Activated naive CD8-positive, alpha-beta T cell treated with anti-CD3 and anti-CD28 coated beads, Interleukin-2, amount 50 U/mL, for 24 hours (primary cell): ENCODE measurements around the gene SLIT3.

ENCODE experiments used
- ATAC-seq: fragments of 150-1000 bp; cut with Tn5 transposase; one replicate; pipeline ENCODE4 v1.10.0; 2021
- DNase-seq: peaks from one replicate; pipeline ENCODE4 v3.0.0; 2021
- H3K27ac Mint-ChIP-seq: one replicate; pipeline ENCODE4 v1.8.0; 2021; ENCODE audit warnings: mild to moderate bottlenecking, mixed read lengths
- H3K27me3 Mint-ChIP-seq: one replicate; pipeline ENCODE4 v1.8.0; 2021; ENCODE audit warnings: mixed read lengths
- H3K36me3 Mint-ChIP-seq: one replicate; pipeline ENCODE4 v1.8.0; 2021; ENCODE audit warnings: low read depth, mixed read lengths
- H3K4me1 Mint-ChIP-seq: one replicate; pipeline ENCODE4 v1.8.0; 2021; ENCODE audit warnings: mixed read lengths
- H3K4me3 Mint-ChIP-seq: one replicate; pipeline ENCODE4 v1.8.0; 2021; ENCODE audit warnings: mild to moderate bottlenecking, moderate library complexity, mixed read lengths
- H3K9me3 Mint-ChIP-seq: one replicate; pipeline ENCODE4 v1.8.0; 2021; ENCODE audit warnings: mixed read lengths

Gene SLIT3

DNA sequence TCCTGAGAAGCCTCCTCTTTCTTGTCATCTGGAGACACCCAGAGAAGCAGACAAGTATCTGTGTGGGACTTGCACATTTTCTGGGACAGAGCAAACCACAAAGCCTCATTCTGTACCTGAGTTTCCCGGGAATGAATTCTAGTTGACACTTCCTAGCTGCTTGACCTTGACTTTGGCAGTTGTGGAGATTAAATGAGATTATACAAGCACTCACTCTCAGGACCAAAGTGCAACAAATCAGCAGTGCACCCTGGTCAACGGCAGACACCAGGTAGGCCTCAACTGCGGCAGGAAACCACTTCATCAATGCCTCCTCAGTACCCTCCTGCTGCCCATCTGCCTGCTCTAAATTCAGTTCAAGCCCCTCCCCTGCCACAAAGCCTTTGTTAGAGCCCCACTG lies 607.1 kb downstream of the SLIT3 start:
- ATAC-seq: no peak
- H3K4me3 Mint-ChIP-seq: no peak overlapping the region
- no peaks in the 10 kb centered on the region for H3K9me3 Mint-ChIP-seq
- H3K27ac Mint-ChIP-seq: no peak overlapping the region
- H3K36me3 Mint-ChIP-seq: no peaks in the 10 kb centered on the region
- H3K27me3 Mint-ChIP-seq: peaks cover 7% of the 10 kb centered on the region
- no peak for DNase-seq
- no peaks in the 10 kb centered on the region for H3K4me1 Mint-ChIP-seq

DNA sequence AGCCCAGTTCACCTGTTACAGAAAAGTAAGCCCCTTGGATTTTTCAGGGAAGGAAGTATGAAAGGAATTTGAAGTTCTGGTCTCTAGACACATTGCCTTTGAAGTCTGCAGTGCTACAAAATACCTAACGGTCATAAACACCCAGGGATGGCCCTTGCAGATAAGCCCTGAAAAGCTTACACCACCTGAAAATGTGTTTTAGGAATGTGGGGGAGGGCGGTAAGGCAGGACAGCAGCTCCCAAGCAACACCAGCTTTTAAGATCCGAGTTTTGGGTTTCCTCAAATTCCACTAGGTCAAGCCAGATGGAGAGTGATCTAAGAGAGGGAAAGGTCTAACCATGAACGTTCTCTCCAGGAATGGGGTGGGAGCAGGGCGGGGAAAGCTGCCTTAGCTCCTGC lies 607.6 kb downstream of the SLIT3 start:
- Mint-ChIP-seq H3K4me3 (no peak overlapping the region), H3K9me3 (no peaks in the 10 kb centered on the region), H3K4me1 (no peaks in the 10 kb centered on the region), H3K27ac (no peak overlapping the region), H3K27me3 (peaks cover 3% of the 10 kb centered on the region), H3K36me3 (no peaks in the 10 kb centered on the region)
- DNase-seq: no peak
- ATAC-seq: no peak

DNA sequence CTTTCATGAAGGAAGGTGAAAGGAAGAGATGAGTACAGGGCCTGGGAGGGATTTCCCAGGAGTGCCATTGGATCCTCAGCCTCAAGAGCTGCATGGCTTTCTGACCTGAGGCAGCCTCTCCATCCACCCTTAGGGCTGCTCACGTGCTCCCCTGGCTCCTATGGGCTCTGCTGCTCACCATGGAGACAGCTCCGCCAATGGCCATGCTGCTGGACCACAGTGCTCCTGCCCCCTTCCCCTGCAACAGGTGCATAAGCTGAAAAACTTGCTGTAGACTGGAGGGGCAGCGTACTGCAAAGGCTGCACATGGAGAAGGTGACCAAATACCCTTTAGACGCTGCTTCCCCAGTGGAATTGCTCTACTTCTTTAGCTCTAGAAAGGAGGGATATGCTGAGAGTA lies 609.0 kb downstream of the SLIT3 start:
- no peak for ATAC-seq
- Mint-ChIP-seq H3K4me1 (no peaks in the 10 kb centered on the region), H3K36me3 (no peaks in the 10 kb centered on the region), H3K9me3 (no peaks in the 10 kb centered on the region), H3K27me3 (peaks cover 2% of the 10 kb centered on the region), H3K4me3 (no peak overlapping the region), H3K27ac (no peak overlapping the region)
- DNase-seq: no peak

DNA sequence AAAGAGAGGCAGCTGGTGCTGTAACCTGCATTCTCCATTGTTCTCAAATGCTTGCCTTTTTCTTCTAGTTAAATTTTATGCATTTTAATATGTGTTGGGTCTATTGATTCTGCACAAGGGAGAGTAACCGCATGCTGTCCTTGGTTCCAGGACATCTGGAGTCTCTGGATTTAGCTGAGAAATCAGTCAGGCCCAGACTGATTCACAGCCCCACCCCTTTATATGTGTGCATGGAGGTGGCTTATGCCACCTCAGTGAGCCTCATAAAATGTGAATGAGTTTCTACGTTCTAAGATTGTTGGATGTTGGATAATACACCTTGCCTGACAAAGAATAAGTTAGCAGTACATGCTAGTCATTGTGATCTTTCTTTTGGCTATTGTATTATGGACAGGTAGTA lies 611.7 kb downstream of the SLIT3 start:
- ATAC-seq: no peak
- Mint-ChIP-seq H3K4me1 (no peaks in the 10 kb centered on the region), H3K36me3 (no peaks in the 10 kb centered on the region), H3K27me3 (no peaks in the 10 kb centered on the region), H3K9me3 (no peaks in the 10 kb centered on the region), H3K4me3 (no peak overlapping the region), H3K27ac (no peak overlapping the region)
- DNase-seq: no peak

DNA sequence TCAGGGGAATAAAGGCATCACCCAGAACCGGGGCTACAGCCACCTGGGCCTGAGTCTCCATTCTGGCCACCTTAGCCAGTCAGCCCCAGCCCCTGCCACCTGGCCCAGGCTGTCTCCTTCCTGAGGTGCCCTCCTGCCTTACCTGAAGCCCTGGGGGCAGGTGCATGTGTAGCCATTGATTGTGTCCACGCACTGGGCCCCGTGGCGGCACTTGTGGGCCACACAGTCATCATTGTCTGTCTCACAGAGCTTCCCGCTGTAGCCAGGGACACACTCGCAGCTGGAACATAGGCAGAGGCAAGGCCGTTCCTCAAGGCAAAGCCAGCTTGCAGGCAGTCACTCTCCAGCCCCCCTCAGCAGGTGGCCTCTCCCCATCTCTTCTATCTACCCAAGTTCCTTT lies 614.1 kb downstream of the SLIT3 start:
- no peak for ATAC-seq
- H3K27me3 Mint-ChIP-seq: no peaks in the 10 kb centered on the region
- no peak overlapping the region for H3K4me3 Mint-ChIP-seq
- no peaks in the 10 kb centered on the region for H3K9me3 Mint-ChIP-seq
- no peak overlapping the region for H3K27ac Mint-ChIP-seq
- DNase-seq: no peak
- H3K36me3 Mint-ChIP-seq: no peaks in the 10 kb centered on the region
- H3K4me1 Mint-ChIP-seq: peaks cover 9% of the 10 kb centered on the region

DNA sequence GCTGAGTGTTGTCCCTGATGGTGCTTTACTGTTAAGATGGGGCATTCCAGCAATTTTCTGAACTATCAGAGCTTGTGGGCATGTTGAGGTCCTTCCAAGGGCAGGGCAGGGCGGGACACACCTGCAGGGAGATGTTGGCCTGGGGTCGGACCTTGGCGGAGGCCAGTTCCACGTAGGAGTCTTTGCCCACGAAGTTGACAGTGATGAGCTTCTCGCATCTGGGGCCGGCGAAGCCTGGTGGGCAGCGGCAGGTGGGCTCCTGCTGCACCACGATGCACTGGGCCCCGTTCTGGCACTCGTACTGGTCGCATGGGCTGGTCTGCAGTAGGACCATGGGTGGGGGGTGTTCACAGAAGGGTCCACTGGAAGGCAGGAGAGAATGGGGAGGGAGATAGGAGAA lies 615.4 kb downstream of the SLIT3 start:
- ATAC-seq (no peak), DNase-seq (no peak)
- peaks cover 9% of the 10 kb centered on the region for H3K4me1 Mint-ChIP-seq
- H3K9me3 Mint-ChIP-seq: no peaks in the 10 kb centered on the region
- no peaks in the 10 kb centered on the region for H3K36me3 Mint-ChIP-seq
- no peak overlapping the region for H3K27ac Mint-ChIP-seq
- H3K27me3 Mint-ChIP-seq: no peaks in the 10 kb centered on the region
- H3K4me3 Mint-ChIP-seq: no peak overlapping the region

DNA sequence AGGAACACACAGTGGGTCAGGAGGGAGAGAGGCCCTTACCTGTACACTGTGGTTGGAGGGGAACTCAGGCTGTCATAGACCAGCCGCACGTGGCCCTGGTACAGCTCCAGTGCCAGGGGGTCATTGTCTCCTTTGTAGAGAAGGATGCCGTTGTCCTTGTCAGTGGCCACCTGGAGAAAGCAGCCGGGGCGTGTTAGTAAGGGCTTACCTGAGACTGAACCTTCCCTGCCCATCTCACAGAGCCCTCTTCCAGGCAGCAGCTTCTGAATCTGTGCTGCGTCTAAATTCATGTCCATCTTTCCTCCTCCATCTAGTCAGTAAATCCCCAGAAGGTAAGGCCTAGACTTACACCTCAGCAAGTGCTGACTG lies 617.0 kb downstream of the SLIT3 start:
- H3K4me1 Mint-ChIP-seq: peaks cover 9% of the 10 kb centered on the region
- no peaks in the 10 kb centered on the region for H3K9me3 Mint-ChIP-seq
- DNase-seq (no peak), ATAC-seq (no peak)
- no peak overlapping the region for H3K4me3 Mint-ChIP-seq
- no peak overlapping the region for H3K27ac Mint-ChIP-seq
- no peaks in the 10 kb centered on the region for H3K36me3 Mint-ChIP-seq
- no peaks in the 10 kb centered on the region for H3K27me3 Mint-ChIP-seq

DNA sequence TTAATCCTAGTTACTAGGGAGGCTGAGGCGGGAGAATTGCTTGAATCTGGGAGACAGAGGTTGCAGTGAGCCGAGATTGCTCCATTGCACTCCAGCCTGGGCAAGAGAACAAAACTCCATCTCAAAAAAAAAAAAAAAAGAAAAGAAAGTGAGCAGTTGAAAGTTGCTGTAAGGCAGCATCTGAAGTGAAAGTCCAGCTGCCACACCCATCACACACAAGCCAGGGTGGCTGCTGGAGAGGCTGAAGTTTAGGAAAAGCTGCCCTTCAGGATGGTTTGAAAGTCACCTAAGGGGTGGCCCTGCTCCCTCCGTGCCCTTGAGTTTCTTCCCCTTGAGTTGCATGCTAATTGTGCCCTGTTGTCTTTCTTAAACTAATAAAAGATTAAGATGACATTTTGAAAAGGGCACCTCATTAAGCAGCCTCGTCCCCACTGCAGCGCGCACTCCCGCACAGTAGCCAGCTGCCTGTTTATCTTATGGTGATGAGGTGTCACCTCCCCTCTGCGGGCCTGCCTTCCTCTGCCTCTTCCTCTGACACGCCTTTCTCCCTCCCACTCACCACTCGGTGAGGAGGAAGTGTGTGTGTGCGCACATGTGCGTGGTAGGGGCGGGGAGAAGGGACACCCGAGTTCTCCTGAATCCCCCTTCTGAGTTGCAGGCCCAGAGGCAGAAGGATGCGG lies 617.6 kb downstream of the SLIT3 start:
- Mint-ChIP-seq H3K4me3 (no peak overlapping the region), H3K27ac (no peak overlapping the region)
- ATAC-seq: peak; percentile 66

DNA sequence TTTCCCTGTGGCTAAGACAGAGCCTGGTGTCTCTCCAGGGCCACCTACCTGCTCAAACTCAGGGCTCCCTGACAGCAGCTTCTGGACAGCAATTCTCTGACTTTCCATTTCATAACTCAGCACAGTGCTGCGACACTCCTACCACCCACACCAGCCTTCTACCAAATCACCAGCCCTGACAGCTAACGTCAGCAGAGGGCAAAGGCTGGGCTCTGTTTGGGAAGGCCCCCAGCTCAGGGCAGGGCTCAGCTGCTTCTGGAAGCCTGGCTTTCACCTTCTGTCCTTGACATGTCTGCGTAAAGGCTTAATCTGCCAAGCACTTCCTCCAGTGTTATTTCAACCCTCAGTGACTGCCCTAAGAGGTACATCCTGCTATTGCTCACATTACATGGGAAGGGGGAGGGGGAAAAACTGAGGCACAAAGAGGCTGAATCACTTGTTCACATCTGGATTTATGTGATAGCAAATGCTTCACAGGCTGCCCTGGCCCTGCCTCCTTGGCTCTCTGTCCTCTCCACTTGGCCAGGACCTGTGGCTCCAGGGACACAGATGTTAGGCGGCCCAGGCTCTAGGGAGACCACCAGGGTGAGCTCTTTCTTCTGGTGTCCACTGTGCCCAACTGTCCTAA lies 619.3 kb downstream of the SLIT3 start:
- H3K36me3 Mint-ChIP-seq: no peaks in the 10 kb centered on the region
- H3K4me3 Mint-ChIP-seq: no peak overlapping the region
- no peaks in the 10 kb centered on the region for H3K9me3 Mint-ChIP-seq
- no peaks in the 10 kb centered on the region for H3K27me3 Mint-ChIP-seq
- H3K4me1 Mint-ChIP-seq: peaks cover 9% of the 10 kb centered on the region
- H3K27ac Mint-ChIP-seq: no peak overlapping the region
- DNase-seq (no peak), ATAC-seq (peak; percentile 27)

More for the DNA sequence above, 617.6 kb downstream of the SLIT3 start:
- peak; percentile 35 for DNase-seq
- no peaks in the 10 kb centered on the region for H3K9me3 Mint-ChIP-seq
- peaks cover 9% of the 10 kb centered on the region for H3K4me1 Mint-ChIP-seq
- no peaks in the 10 kb centered on the region for H3K36me3 Mint-ChIP-seq
- no peaks in the 10 kb centered on the region for H3K27me3 Mint-ChIP-seq

DNA sequence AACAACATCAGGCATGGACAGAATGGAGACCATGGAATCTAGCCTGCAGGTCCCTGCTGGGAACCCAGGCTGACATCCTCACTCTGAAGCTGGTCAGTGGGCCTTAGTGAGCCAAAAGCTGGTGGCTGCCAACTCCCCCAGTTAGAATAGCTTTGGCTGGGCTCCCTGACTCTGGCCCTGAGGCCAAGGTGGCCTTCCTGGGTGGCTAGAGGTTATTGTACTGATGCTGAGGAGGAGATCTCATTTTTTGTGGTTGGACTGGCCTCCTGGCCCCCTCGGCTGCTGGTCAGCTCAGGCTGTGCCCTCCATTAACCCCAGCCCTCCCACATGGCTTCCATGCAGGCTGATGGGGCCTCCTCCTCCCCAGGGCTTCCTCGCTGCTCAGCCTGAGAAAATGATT lies 620.5 kb downstream of the SLIT3 start:
- Mint-ChIP-seq H3K27ac (no peak overlapping the region), H3K9me3 (no peaks in the 10 kb centered on the region), H3K27me3 (peaks cover 2% of the 10 kb centered on the region), H3K4me3 (no peak overlapping the region), H3K4me1 (peaks cover 9% of the 10 kb centered on the region), H3K36me3 (no peaks in the 10 kb centered on the region)
- DNase-seq: no peak
- no peak for ATAC-seq

DNA sequence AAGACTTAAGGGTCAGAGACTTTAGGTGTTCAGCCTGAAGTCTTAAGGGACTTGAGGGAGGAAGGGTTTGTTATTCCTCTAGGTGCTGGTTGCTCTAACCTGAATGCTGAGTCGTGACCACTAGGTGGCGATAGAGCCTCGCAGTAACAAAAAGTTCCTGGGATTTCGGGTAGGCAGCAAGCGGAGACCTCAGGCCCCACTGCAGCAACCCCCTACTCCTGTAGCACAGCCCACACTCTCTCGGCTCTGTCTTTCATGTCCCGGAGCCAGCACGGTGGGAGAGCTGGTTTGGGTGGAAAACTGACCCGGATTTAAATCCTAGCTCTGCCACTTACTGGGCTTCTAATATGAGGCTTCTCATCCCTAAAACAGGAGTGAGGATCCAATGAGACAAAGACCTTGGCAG lies 621.4 kb downstream of the SLIT3 start:
- Mint-ChIP-seq H3K36me3 (no peaks in the 10 kb centered on the region), H3K4me1 (peaks cover 9% of the 10 kb centered on the region), H3K27ac (no peak overlapping the region), H3K9me3 (no peaks in the 10 kb centered on the region), H3K4me3 (no peak overlapping the region), H3K27me3 (peaks cover 2% of the 10 kb centered on the region)
- ATAC-seq: no peak
- DNase-seq: peak; percentile 67

DNA sequence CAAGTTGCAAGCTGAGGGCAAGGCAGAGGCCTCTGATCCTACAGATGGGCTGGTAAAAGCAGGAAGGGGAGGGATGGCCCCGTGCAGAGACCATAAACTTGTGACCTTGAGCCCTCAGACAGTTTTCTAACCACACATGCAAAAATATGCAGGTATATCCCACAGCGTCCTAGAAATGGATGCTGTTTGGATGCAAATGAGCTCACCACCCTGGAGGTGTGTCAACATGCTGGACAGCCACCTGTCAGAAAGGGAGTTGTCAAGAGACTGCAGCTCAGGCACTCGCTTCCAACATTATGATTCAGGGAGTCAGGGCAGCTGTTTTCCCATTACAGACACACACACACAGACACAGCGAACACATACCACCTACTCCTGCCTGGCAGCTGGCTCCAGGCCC lies 624.4 kb downstream of the SLIT3 start:
- Mint-ChIP-seq H3K36me3 (no peaks in the 10 kb centered on the region), H3K4me1 (no peaks in the 10 kb centered on the region), H3K27me3 (peaks cover 2% of the 10 kb centered on the region), H3K9me3 (no peaks in the 10 kb centered on the region), H3K4me3 (no peak overlapping the region), H3K27ac (no peak overlapping the region)
- no peak for DNase-seq
- ATAC-seq: no peak

DNA sequence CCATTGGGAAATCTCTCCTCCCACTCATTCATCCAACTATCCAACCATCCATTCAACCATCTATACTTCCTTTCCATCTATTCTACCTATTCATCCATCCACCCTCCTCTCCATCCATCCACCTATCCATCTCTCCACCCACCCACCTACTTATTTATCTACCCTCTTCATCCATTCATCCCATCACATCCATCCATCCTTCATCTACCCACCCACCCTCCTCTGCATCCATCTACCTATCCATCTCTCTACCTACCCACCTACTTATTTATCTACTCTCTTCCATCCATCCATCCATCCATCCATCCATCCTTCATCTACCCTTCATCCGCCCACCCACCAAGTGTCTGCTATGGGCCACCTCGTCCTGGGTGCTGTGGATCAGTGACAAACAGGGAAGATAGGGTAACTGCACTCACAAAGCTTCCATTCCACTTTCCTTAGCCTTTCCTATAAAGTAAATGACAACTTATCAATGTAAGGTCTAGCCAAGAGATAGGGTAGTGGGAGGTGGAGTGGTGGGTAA lies 625.0 kb downstream of the SLIT3 start:
- H3K4me3 Mint-ChIP-seq: no peak overlapping the region
- no peak for ATAC-seq
- no peaks in the 10 kb centered on the region for H3K36me3 Mint-ChIP-seq
- no peak overlapping the region for H3K27ac Mint-ChIP-seq
- peaks cover 2% of the 10 kb centered on the region for H3K27me3 Mint-ChIP-seq
- DNase-seq: no peak
- H3K9me3 Mint-ChIP-seq: no peaks in the 10 kb centered on the region
- H3K4me1 Mint-ChIP-seq: no peaks in the 10 kb centered on the region

DNA sequence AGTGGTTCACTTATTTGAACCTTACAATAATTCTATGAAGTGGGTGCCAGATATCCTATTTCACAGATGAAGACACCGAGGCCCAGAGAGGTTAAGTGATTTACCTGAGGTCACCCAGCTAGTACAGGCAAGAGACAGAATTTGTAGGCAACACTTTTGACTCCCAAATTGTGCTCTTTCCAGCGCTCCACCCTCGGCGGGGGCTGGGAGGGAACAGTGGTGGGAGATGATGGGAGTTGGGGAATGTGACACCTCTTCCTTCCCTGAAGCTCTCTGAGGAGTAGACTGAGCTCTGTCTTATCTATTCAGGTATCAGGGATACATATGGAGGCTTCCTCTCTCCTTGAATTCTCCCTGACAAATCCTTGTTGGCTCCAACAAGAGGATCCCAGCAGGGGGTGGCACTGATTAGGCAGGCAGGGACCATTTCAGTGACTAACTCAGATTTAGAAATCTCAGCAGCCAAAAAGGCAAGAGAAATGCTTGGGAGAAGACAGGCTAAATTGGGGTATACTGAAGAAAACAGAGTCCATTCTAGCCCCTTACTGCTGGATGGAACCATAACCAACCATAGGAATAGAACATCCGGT lies 626.0 kb downstream of the SLIT3 start:
- Mint-ChIP-seq H3K4me1 (no peaks in the 10 kb centered on the region), H3K27ac (no peak overlapping the region), H3K36me3 (no peaks in the 10 kb centered on the region), H3K27me3 (peaks cover 2% of the 10 kb centered on the region), H3K4me3 (no peak overlapping the region), H3K9me3 (no peaks in the 10 kb centered on the region)
- DNase-seq: no peak
- ATAC-seq: no peak

DNA sequence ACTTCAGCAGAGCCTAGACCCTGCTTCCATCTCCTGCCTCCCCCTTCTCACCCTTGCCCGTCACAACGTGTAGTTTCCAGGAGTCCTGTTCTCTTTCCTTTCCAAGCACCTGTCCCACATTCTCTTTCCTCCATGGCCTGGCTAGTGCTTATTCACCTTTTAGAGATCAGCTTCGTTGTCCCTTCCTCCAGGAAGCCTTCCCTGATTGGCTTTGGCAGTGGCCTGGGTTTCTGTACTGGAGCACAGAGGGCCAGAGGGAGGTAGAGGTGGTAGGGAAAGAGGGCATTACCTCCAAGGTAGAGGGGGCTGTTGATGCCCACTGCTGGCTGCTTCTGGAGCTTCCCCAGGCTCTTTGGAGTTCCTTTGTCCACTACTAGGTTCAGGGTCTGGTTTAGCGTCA lies 628.1 kb downstream of the SLIT3 start:
- Mint-ChIP-seq H3K4me3 (no peak overlapping the region), H3K36me3 (no peaks in the 10 kb centered on the region), H3K9me3 (no peaks in the 10 kb centered on the region), H3K27ac (no peak overlapping the region), H3K27me3 (peaks cover 2% of the 10 kb centered on the region), H3K4me1 (no peaks in the 10 kb centered on the region)
- DNase-seq (no peak), ATAC-seq (no peak)
